ENCODE results near the gene HOXA2. TPM values are rescaled to one million over a fixed set of nuclear protein-coding genes. Genes with fewer than 3 reads are reported as not detected.

HOXA2 gene
- total and polyA plus RNA-seq, 2 of the 13 experiments (the other 11 are each of a cell fraction or from before 2014, with no cell fraction given), result 0.22 to 0.29 TPM

DNA sequence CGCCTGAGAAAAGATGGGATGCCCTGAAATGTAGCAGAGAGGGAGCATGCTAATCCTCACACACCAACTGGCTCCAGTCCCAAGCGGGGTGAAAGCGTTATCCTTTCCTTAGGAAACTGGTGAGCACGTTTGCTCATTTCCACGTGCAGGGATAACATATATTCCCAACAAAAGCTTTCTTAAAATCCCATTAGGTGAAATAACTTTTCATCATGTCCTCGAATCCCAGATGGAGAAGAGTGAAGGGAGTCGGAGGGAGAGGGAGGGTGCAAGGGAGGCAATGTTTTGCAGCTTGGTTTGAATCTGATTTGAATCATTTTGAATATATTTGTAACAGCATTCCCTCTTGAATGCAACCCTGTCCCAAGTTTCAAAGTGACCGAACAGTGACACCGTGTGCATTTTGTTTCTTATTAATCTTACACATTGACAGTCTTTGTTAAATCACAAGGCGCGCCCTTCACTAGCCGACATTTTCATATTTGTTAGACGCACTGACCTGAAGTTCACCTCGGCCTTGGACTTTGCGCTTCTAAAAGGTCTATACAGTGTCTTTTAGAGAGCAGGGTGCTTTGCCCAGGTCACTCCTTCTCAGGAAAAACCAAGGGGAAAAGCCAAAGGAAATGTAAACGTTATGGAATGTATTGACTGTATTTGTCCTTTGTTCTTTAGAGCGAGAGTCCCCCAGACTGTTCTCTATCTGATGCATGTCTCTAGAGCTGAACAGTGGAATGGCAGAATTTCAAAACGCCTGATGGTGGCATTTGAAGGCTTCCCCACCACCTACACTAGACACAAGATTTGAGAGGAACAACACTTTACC lies 31.1 kb upstream of the HOXA2 start (continued):
- TF ChIP-seq, protein P1, sequence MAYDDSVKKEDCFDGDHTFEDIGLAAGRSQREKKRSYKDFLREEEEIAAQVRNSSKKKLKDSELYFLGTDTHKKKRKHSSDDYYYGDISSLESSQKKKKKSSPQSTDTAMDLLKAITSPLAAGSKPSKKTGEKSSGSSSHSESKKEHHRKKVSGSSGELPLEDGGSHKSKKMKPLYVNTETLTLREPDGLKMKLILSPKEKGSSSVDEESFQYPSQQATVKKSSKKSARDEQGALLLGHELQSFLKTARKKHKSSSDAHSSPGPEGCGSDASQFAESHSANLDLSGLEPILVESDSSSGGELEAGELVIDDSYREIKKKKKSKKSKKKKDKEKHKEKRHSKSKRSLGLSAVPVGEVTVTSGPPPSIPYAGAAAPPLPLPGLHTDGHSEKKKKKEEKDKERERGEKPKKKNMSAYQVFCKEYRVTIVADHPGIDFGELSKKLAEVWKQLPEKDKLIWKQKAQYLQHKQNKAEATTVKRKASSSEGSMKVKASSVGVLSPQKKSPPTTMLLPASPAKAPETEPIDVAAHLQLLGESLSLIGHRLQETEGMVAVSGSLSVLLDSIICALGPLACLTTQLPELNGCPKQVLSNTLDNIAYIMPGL (CRISPR knock-in tag; IDR thresholded peaks at IDR 0.05; ENCODE audit: borderline replicate concordance in 1 of 2, low read depth in 1 of 2), result peak in 1 of 2 experiments; percentile 10; a peak in 1 of 4 replicates
- peak; percentile 50; the same call in 1 of the 2 replicates for TF ChIP-seq YEATS2 (CRISPR knock-in tag; IDR thresholded peaks at IDR 0.05; ENCODE audit: borderline replicate concordance)
- peak; percentile 80 for TF ChIP-seq GATAD2A (CRISPR knock-in tag; IDR thresholded peaks at IDR 0.05)
- TF ChIP-seq SKI (IDR thresholded peaks at IDR 0.05; ENCODE audit: partially characterized antibody), result peak; percentile 94
- TF ChIP-seq, protein P2, sequence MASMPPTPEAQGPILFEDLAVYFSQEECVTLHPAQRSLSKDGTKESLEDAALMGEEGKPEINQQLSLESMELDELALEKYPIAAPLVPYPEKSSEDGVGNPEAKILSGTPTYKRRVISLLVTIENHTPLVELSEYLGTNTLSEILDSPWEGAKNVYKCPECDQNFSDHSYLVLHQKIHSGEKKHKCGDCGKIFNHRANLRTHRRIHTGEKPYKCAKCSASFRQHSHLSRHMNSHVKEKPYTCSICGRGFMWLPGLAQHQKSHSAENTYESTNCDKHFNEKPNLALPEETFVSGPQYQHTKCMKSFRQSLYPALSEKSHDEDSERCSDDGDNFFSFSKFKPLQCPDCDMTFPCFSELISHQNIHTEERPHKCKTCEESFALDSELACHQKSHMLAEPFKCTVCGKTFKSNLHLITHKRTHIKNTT (CRISPR knock-in tag; IDR thresholded peaks at IDR 0.05), result no peak
- peak; percentile 39; the same call in 1 of the 2 replicates for TF ChIP-seq ZNF614 (CRISPR knock-in tag; IDR thresholded peaks at IDR 0.05; ENCODE audit: borderline replicate concordance)
- TF ChIP-seq KDM6A (CRISPR knock-in tag; IDR thresholded peaks at IDR 0.05; ENCODE audit: low read depth), result peak; percentile 59; the same call in 1 of the 2 replicates
- TF ChIP-seq, protein P3, sequence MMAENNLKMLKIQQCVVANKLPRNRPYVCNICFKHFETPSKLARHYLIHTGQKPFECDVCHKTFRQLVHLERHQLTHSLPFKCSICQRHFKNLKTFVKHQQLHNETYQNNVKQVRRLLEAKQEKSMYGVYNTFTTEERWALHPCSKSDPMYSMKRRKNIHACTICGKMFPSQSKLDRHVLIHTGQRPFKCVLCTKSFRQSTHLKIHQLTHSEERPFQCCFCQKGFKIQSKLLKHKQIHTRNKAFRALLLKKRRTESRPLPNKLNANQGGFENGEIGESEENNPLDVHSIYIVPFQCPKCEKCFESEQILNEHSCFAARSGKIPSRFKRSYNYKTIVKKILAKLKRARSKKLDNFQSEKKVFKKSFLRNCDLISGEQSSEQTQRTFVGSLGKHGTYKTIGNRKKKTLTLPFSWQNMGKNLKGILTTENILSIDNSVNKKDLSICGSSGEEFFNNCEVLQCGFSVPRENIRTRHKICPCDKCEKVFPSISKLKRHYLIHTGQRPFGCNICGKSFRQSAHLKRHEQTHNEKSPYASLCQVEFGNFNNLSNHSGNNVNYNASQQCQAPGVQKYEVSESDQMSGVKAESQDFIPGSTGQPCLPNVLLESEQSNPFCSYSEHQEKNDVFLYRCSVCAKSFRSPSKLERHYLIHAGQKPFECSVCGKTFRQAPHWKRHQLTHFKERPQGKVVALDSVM (CRISPR knock-in tag; IDR thresholded peaks at IDR 0.05), result no peak
- TF ChIP-seq RARA (CRISPR knock-in tag; IDR thresholded peaks at IDR 0.05), result peak; percentile 100
- TF ChIP-seq SOX5 (CRISPR knock-in tag; IDR thresholded peaks at IDR 0.05; ENCODE audit: borderline replicate concordance), result peak; percentile 85
- TF ChIP-seq RAD21 (CRISPR knock-in tag; IDR thresholded peaks at IDR 0.05), result 0 out of 2 replicates have a peak, but pooled peaks have one; percentile 10
- TF ChIP-seq RXRB (CRISPR knock-in tag; IDR thresholded peaks at IDR 0.05; ENCODE audit: borderline replicate concordance), result peak; percentile 92
- TF ChIP-seq, protein P4, sequence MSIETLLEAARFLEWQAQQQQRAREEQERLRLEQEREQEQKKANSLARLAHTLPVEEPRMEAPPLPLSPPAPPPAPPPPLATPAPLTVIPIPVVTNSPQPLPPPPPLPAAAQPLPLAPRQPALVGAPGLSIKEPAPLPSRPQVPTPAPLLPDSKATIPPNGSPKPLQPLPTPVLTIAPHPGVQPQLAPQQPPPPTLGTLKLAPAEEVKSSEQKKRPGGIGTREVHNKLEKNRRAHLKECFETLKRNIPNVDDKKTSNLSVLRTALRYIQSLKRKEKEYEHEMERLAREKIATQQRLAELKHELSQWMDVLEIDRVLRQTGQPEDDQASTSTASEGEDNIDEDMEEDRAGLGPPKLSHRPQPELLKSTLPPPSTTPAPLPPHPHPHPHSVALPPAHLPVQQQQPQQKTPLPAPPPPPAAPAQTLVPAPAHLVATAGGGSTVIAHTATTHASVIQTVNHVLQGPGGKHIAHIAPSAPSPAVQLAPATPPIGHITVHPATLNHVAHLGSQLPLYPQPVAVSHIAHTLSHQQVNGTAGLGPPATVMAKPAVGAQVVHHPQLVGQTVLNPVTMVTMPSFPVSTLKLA (IDR thresholded peaks at IDR 0.05), result no peak
- TF ChIP-seq FOXA3 (CRISPR knock-in tag; IDR thresholded peaks at IDR 0.05), result peak; percentile 54
- TF ChIP-seq CREM (IDR thresholded peaks at IDR 0.05), result peak; percentile 62; the same call in 1 of the 2 replicates
- no peak for TF ChIP-seq CREM (CRISPR knock-in tag; IDR thresholded peaks at IDR 0.05)
- TF ChIP-seq ZNF816 (CRISPR knock-in tag; IDR thresholded peaks at IDR 0.05; ENCODE audit: borderline replicate concordance), result no peak
- TF ChIP-seq KLF15 (CRISPR knock-in tag; IDR thresholded peaks at IDR 0.05; ENCODE audit: borderline replicate concordance), result no peak
- TF ChIP-seq HNF4A (CRISPR knock-in tag; IDR thresholded peaks at IDR 0.05), result peak; percentile 94
- TF ChIP-seq NR2F2 (IDR thresholded peaks at IDR 0.05; ENCODE audit: borderline replicate concordance, low read depth), result peak; percentile 80
- TF ChIP-seq ONECUT2 (CRISPR knock-in tag; IDR thresholded peaks at IDR 0.05), result peak; percentile 56
- no peak for TF ChIP-seq ZNF619 (CRISPR knock-in tag; IDR thresholded peaks at IDR 0.05)

Data from HepG2 (cell line).